ENCODE measurements around the gene ZNF486.
"Not testable (repeated sequence)": the region's sequence is repeated elsewhere in the genome, so short reads cannot be mapped to it uniquely, and the experiment has no call there.

The ZNF486 gene

GRCh38 chr19:20167651-20168122 is 673 bp downstream of the ZNF486 start:
- DNase-seq (ENCODE audit: insufficient read length) (no peak), FAIRE-seq (no peak)
- no peak for TF ChIP-seq POLR2A (IDR thresholded peaks at IDR 0.05; ENCODE audit: low read depth, low read length)

GRCh38 chr19:20171285-20171684 is 4.3 kb downstream of the ZNF486 start:
- TF ChIP-seq TAF1 (IDR thresholded peaks at IDR 0.05; ENCODE audit: borderline replicate concordance, low read depth, low read length) (no peak), POLR2A (IDR thresholded peaks at IDR 0.05; ENCODE audit: low read depth, low read length) (no peak), POLR2AphosphoS5 (IDR thresholded peaks at IDR 0.05; ENCODE audit: low read depth, low read length) (no peak)
- DNase-seq (ENCODE audit: insufficient read length) (no peak), FAIRE-seq (no peak)

DNA sequence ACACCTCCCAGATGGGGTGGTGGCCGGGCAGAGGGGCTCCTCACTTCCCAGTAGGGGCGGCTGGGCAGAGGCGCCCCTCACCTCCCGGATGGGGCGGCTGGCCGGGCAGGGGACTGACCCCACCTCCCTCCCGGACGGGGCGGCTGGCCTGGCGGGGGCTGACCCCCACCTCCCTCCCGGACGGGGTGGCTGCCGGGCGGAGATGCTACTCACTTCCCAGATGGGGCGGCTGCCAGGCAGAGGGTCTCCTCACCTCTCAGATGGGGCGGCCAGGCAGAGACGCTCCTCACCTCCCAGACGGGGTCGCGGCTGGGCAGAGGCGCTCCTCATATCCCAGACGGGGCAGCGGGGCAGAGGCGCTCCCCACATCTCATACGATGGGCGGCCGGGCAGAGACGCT is 8.8 kb downstream of the ZNF486 start:
- FAIRE-seq, result not testable (repeated sequence)

DNA sequence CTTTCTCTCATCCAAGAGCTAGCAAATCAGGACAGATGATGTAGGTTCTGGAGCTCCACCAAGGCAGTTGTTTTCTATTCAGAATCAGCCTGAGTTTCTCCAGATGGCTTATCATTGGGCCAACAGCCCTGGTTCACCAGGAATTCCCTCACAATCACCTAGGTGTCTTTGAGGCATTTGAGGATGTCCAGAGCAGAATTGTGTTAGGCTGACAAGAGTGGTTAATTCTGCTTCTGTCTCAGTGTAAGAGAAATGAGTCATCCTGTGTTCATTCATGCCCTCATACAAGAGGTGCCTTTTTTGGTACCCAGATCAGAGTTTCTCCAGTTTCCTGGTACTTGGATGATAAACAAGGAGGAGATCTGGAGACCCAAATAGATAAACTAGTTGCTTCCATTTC is 12.9 kb downstream of the ZNF486 start:
- not testable (repeated sequence) for DNase-seq (ENCODE audit: insufficient read length); FAIRE-seq

More for the DNA sequence above, 8.8 kb downstream of the ZNF486 start:
- not testable (repeated sequence) for DNase-seq (ENCODE audit: insufficient read length)

GRCh38 chr19:20182222-20182785 is 15.3 kb downstream of the ZNF486 start:
- DNase-seq (ENCODE audit: insufficient read length) (no peak), FAIRE-seq (no peak)

DNA sequence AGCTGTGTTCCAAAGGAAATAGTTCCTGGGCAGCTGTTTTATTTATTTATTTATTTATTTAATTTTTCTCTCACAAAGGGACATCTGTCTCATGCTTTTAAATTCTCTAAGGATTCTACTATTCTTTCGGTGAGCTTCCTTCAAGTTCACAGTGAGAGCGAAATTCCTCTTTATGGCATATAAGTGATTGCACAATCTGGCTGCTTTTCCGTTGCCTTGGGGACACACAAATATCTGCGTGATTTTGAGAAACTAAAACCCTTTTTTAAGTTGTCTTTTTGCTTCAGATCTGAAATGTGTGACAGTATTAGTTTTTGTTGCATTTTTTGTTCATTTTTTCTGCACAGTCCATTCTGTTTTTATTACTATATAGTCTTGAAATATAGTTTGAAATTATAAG is 19.2 kb downstream of the ZNF486 start:
- FAIRE-seq, result no peak
- DNase-seq (ENCODE audit: insufficient read length), result no peak
- TF ChIP-seq TAF1 (IDR thresholded peaks at IDR 0.05; ENCODE audit: borderline replicate concordance, low read depth, low read length) (no peak), POLR2A (IDR thresholded peaks at IDR 0.05; ENCODE audit: low read depth, low read length) (no peak), POLR2AphosphoS5 (IDR thresholded peaks at IDR 0.05; ENCODE audit: low read depth, low read length) (no peak)

More at GRCh38 chr19:20182222-20182785, 15.3 kb downstream of the ZNF486 start:
- no peak for TF ChIP-seq POLR2AphosphoS5 (IDR thresholded peaks at IDR 0.05; ENCODE audit: low read depth, low read length)
- no peak for TF ChIP-seq POLR2A (IDR thresholded peaks at IDR 0.05; ENCODE audit: low read depth, low read length)
- no peak for TF ChIP-seq TAF1 (IDR thresholded peaks at IDR 0.05; ENCODE audit: borderline replicate concordance, low read depth, low read length)

GRCh38 chr19:20197747-20198146 is 30.7 kb downstream of the ZNF486 start:
- FAIRE-seq (no peak), DNase-seq (ENCODE audit: insufficient read length) (no peak)
- TF ChIP-seq POLR2A (IDR thresholded peaks at IDR 0.05; ENCODE audit: low read depth, low read length) (no peak), TAF1 (IDR thresholded peaks at IDR 0.05; ENCODE audit: borderline replicate concordance, low read depth, low read length) (no peak), POLR2AphosphoS5 (IDR thresholded peaks at IDR 0.05; ENCODE audit: low read depth, low read length) (no peak)

DNA sequence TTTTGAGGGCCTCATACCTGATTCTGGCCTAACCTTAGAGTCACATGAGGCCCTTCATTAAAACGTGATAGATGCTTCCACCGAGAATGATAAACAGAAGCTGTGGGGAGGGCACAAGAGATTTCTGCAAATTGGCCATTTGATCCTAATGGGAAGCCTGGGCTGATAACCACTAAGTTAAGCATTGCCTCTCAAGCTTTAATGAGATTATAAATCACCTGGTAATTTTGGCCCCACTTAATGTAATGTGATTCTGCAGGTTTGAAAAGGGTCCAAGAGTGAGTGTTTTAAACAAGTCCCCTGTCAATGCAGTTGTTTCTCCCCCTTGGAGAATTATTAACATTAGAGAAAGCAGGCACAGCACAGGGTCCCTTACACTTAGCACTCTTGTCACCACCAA is 42.0 kb downstream of the ZNF486 start:
- DNase-seq (ENCODE audit: insufficient read length) (no peak), FAIRE-seq (no peak)
- no peak for TF ChIP-seq POLR2A (IDR thresholded peaks at IDR 0.05; ENCODE audit: low read depth, low read length)

GRCh38 chr19:20214366-20214765 is 47.4 kb downstream of the ZNF486 start:
- DNase-seq (ENCODE audit: insufficient read length); FAIRE-seq: not testable (repeated sequence)

- FAIRE-seq; DNase-seq (ENCODE audit: insufficient read length): not testable (repeated sequence)
These were observed 54.6 kb downstream of the ZNF486 start for GRCh38 chr19:20221605-20222004.

DNA sequence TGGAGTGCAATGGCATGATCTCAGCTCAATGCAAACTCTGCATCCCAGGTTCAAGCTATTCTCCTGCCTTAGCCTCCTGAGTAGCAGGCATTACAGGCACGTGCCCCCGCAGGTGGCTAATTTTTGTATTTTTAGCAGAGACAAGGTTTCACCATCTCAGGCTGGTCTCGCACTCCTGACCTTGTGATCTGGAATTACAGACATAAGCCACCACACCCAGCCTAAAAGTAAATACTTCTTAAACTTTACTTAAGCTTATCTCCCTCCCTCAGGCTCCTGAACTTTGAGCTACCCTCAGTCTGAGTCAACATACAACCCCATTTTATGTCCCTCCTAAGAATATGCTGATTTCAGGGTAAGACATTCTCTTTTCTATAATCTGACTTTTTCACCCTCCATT is 66.1 kb downstream of the ZNF486 start:
- DNase-seq (ENCODE audit: insufficient read length), result no peak
- no peak for TF ChIP-seq POLR2AphosphoS5 (IDR thresholded peaks at IDR 0.05; ENCODE audit: low read depth, low read length)
- no peak for TF ChIP-seq POLR2A (IDR thresholded peaks at IDR 0.05; ENCODE audit: low read depth, low read length)
- TF ChIP-seq TAF1 (IDR thresholded peaks at IDR 0.05; ENCODE audit: borderline replicate concordance, low read depth, low read length), result no peak
- no peak for FAIRE-seq

- no peak for TF ChIP-seq POLR2A (IDR thresholded peaks at IDR 0.05; ENCODE audit: low read depth, low read length)
- no peak for TF ChIP-seq TAF1 (IDR thresholded peaks at IDR 0.05; ENCODE audit: borderline replicate concordance, low read depth, low read length)
- TF ChIP-seq POLR2AphosphoS5 (IDR thresholded peaks at IDR 0.05; ENCODE audit: low read depth, low read length), result no peak
- FAIRE-seq (no peak), DNase-seq (ENCODE audit: insufficient read length) (no peak)
These were observed 68.1 kb downstream of the ZNF486 start for GRCh38 chr19:20235156-20235555.

GRCh38 chr19:20237773-20238623 is 71.0 kb downstream of the ZNF486 start:
- FAIRE-seq (no peak), DNase-seq (ENCODE audit: insufficient read length) (no peak)
- TF ChIP-seq TAF1 (IDR thresholded peaks at IDR 0.05; ENCODE audit: borderline replicate concordance, low read depth, low read length) (no peak), POLR2A (IDR thresholded peaks at IDR 0.05; ENCODE audit: low read depth, low read length) (no peak), POLR2AphosphoS5 (IDR thresholded peaks at IDR 0.05; ENCODE audit: low read depth, low read length) (no peak)
